Ascending aorta (tissue), 2 donors: Measurements from ENCODE around the gene SLC9C1. TPM values are rescaled to one million over a fixed set of nuclear protein-coding genes. Genes with fewer than 3 reads are reported as not detected.

Source experiments
- DNase-seq, 2 donors: peaks; one replicate each; pipeline ENCODE4 v3.0.0-alpha.2; 2019; ENCODE audit warnings: low spot score in 2 of 2
- H3K27ac ChIP-seq, 2 donors: fragments of 200-600 bp; sonication (generic); one replicate each; pipeline ENCODE4 v1.5.1; 2016 to 2017; ENCODE audit warnings: mild to moderate bottlenecking in 1 of 2
- H3K27me3 ChIP-seq: fragments of 200-600 bp; sonication (generic); one replicate; pipeline ENCODE4 v1.5.1; 2017
- H3K36me3 ChIP-seq, 2 donors: fragments of 200-600 bp; sonication (generic); one replicate each; pipeline ENCODE4 v1.5.1; 2016
- H3K4me1 ChIP-seq, 2 donors: fragments of 200-600 bp; sonication (generic); one replicate each; pipeline ENCODE4 v1.5.1; 2016 to 2017; ENCODE audit warnings: mild to moderate bottlenecking in 1 of 2
- H3K4me3 ChIP-seq, 2 donors: fragments of 200-600 bp; sonication (generic); one replicate each; pipeline ENCODE4 v1.5.1; 2016 to 2017; ENCODE audit warnings: mild to moderate bottlenecking in 1 of 2
- H3K9me3 ChIP-seq, 2 donors: fragments of 200-600 bp; sonication (generic); one replicate each; pipeline ENCODE4 v1.5.1; 2016
- intact Hi-C: fragments of 100-400 bp; cut with DNase I; formaldehyde crosslinking; loops from one replicate; pipeline ENCODE4 v1.15.1; 2023
- total RNA-seq: library from RNA; depleted of rRNA; stranded (reverse); fragments of >200 nt; gene quantifications from one replicate; pipeline ENCODE4 v1.1.0, GENCODE V29; 2016
- TF ChIP-seq, protein P1 (sequence below), 3 experiments: fragments of 200-600 bp in 2 of 3; fragments of 450-650 bp in 1 of 3; sonication (generic) in 2 of 3; IDR thresholded peaks; one replicate each; pipeline ENCODE4 v1.5.1; 2016 to 2019; ENCODE audit warnings: antibody characterized with exemption in 3 of 3, mild to moderate bottlenecking in 1 of 3, moderate library complexity in 1 of 3

Gene SLC9C1
- total RNA-seq, 1 donor from 2014 or later: 0.32 TPM

DNA sequence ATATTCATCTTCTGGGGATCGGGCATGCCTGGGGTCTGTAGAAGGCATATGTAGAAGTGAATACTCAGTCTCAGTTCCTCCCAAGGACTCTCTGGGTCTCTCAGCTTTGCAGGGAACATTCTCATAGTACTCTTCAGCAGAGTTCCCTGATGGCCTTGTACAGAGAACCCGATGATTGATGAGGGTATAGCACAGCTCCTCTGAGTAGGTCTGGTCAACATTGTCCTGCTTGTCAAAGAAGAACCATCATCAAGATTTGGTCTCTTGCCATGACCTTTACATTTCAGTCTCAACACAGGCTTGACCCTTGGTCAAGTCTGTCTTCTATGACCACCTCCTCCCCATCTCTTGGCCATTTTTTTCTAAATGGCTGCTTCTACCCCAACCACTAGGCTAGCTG is 170.5 kb downstream of the SLC9C1 start:
- Histone ChIP-seq H3K27ac (no peak overlapping the region), H3K27me3 (no peaks in the 10 kb centered on the region), H3K9me3 (no peaks in the 10 kb centered on the region), H3K36me3 (no peaks in the 10 kb centered on the region), H3K4me3 (no peak overlapping the region), H3K4me1 (no peaks in the 10 kb centered on the region)
- TF ChIP-seq, protein P1, sequence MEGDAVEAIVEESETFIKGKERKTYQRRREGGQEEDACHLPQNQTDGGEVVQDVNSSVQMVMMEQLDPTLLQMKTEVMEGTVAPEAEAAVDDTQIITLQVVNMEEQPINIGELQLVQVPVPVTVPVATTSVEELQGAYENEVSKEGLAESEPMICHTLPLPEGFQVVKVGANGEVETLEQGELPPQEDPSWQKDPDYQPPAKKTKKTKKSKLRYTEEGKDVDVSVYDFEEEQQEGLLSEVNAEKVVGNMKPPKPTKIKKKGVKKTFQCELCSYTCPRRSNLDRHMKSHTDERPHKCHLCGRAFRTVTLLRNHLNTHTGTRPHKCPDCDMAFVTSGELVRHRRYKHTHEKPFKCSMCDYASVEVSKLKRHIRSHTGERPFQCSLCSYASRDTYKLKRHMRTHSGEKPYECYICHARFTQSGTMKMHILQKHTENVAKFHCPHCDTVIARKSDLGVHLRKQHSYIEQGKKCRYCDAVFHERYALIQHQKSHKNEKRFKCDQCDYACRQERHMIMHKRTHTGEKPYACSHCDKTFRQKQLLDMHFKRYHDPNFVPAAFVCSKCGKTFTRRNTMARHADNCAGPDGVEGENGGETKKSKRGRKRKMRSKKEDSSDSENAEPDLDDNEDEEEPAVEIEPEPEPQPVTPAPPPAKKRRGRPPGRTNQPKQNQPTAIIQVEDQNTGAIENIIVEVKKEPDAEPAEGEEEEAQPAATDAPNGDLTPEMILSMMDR (IDR thresholded peaks at IDR 0.05): no peak
- no peak for DNase-seq
- intact Hi-C loops: no loop called here

- Histone ChIP-seq H3K4me1 (no peaks in the 10 kb centered on the region), H3K9me3 (no peaks in the 10 kb centered on the region), H3K27me3 (no peaks in the 10 kb centered on the region), H3K27ac (no peak overlapping the region), H3K36me3 (no peaks in the 10 kb centered on the region), H3K4me3 (no peak overlapping the region)
- intact Hi-C loops: no loop called here
- TF ChIP-seq, protein P1 (IDR thresholded peaks at IDR 0.05): no peak
- DNase-seq: no peak
Measured at GRCh38 chr3:112122870-112123269, 171.1 kb downstream of the SLC9C1 start.

DNA sequence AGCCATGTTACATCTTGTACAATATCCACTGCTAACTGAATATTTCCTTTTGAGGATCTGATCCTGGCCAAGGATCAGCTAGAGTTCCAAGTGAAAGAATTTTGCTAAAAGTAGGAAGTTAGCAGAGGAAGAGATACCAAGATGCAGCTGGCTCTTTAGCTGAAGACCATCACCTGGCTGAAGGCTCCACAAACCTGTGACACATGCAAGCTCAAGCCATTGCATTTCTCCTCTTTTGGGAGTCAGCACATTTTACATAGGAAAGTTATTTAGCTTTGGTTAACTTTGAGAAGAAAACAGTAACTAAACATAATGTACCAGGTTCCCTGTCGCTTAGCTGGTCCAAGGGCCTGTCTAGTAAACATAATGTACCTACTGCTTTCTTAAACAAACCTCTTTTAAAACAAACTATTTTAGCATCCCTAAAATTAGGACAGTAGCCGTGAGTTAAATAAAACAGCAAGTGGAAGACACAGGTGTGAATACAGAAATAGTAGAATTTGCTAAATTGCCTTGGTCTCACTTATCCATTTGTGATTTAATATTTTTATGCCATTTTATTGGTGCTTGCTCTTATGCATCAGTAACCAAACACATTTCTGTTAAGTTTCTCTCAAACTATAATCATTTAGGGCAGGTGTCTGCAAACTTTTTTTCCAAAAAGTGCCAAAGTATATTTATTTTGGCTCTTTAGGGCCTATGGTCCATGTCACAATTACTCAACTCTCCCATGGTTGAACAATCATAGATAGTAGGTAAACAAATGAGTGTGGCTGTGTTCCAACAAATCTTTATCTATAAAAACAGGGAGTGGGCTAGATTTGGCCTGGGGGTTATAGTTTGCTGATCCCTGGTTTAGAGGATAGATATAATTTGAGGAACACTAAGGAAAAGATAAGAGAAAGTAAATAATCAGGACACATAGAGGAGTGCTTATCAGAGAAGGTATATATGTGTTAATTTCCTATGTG is 172.2 kb downstream of the SLC9C1 start:
- no peak overlapping the region for H3K27ac ChIP-seq
- H3K4me1 ChIP-seq: no peaks in the 10 kb centered on the region
- intact Hi-C loops: no loop called here
- no peak for DNase-seq
- peaks cover 0 to 1% of the 10 kb centered on the region in 2 donors for H3K36me3 ChIP-seq
- TF ChIP-seq, protein P1 (IDR thresholded peaks at IDR 0.05): no peak
- no peaks in the 10 kb centered on the region for H3K27me3 ChIP-seq
- H3K9me3 ChIP-seq: no peaks in the 10 kb centered on the region
- H3K4me3 ChIP-seq: no peak overlapping the region

DNA sequence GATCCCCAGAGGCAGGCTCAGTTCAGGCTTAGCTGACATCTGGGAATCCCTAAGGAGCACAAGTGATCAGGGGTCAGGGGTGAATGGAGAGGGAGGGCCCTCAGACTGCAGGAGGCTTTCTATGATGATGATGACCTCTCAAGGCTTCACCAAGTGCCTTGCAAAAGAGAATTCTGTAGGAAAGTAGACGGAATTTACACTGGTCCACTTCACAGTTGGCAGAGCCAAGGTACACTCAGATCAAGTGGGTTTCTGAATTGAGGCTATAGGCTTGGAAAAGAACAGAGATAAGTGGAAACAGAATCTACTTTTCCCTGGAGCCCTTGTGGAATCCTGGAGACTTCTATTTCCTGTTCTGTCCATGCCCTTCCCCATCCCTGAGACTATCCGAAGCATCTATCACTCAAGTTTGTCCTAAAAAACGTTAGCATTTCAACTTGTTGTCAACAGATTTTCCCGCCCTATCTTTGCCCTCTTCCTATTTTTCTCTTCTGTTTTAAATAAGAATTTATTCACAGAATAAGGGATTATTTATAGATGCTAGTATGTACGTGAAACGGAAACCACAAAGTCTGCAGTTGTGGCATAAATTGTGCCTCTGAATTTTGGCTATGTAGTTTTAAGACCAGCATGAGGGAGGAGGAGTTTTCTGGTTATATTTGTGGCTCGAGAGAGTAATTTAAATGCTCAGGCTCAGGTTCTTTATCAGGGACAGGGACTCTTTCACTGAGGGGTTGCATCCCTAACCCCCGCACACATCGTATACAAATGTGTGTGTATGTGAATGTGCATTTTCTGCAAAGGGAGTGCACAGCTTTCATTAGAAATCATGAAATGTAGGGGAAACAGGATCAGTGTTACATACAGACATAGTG is 173.8 kb downstream of the SLC9C1 start:
- intact Hi-C loops: no loop called here

More for the DNA sequence above, 173.8 kb downstream of the SLC9C1 start:
- no peak overlapping the region for H3K27ac ChIP-seq
- TF ChIP-seq, protein P1 (IDR thresholded peaks at IDR 0.05): no peak
- no peak for DNase-seq
- peaks cover 0 to 3% of the 10 kb centered on the region in 2 donors for H3K36me3 ChIP-seq
- H3K4me3 ChIP-seq: no peak overlapping the region
- H3K4me1 ChIP-seq: no peaks in the 10 kb centered on the region
- no peaks in the 10 kb centered on the region for H3K9me3 ChIP-seq
- no peaks in the 10 kb centered on the region for H3K27me3 ChIP-seq
